Islet of Langerhans (tissue), 1 donor: ENCODE data around the gene RIN3.
"Not testable (repeated sequence)": the region's sequence is repeated elsewhere in the genome, so short reads cannot be mapped to it uniquely, and the experiment has no call there.

Experiments
- FAIRE-seq: peaks from one replicate; lab custom pipeline; 2011; peaks lifted over from hg19 to GRCh38; lab: Jason Lieb, UNC

Gene RIN3

GRCh38 chr14:92714739-92715307 is 201.2 kb downstream of the RIN3 start:
- not testable (repeated sequence) for FAIRE-seq

GRCh38 chr14:92716131-92716530 is 202.6 kb downstream of the RIN3 start:
- FAIRE-seq, result no peak

GRCh38 chr14:92717571-92718042 is 204.0 kb downstream of the RIN3 start:
- no peak for FAIRE-seq

- FAIRE-seq, result no peak
These were observed 205.1 kb downstream of the RIN3 start for GRCh38 chr14:92718664-92719063.

GRCh38 chr14:92719421-92719820 is 205.8 kb downstream of the RIN3 start:
- FAIRE-seq, result no peak

GRCh38 chr14:92719890-92720323 is 206.3 kb downstream of the RIN3 start:
- no peak for FAIRE-seq

GRCh38 chr14:92724516-92725340 is 211.1 kb downstream of the RIN3 start:
- no peak for FAIRE-seq

- no peak for FAIRE-seq
These were observed 212.8 kb downstream of the RIN3 start for GRCh38 chr14:92726135-92726932.

- no peak for FAIRE-seq
These were observed 213.3 kb downstream of the RIN3 start for GRCh38 chr14:92726933-92727262.

GRCh38 chr14:92728759-92729364 is 215.3 kb downstream of the RIN3 start:
- FAIRE-seq, result no peak

GRCh38 chr14:92729634-92730358 is 216.2 kb downstream of the RIN3 start:
- FAIRE-seq, result no peak

- FAIRE-seq, result no peak
These were observed 218.1 kb downstream of the RIN3 start for GRCh38 chr14:92731622-92732115.

GRCh38 chr14:92733007-92733406 is 219.4 kb downstream of the RIN3 start:
- FAIRE-seq, result no peak

- no peak for FAIRE-seq
These were observed 221.0 kb downstream of the RIN3 start for GRCh38 chr14:92734618-92735017.

- no peak for FAIRE-seq
These were observed 221.8 kb downstream of the RIN3 start for GRCh38 chr14:92735344-92735743.

GRCh38 chr14:92737206-92737605 is 223.6 kb downstream of the RIN3 start:
- FAIRE-seq, result no peak

GRCh38 chr14:92737619-92738188 is 224.1 kb downstream of the RIN3 start:
- FAIRE-seq, result no peak
